ENCODE measurements around the gene LRRIQ3.
"Not testable (repeated sequence)": the region's sequence is repeated elsewhere in the genome, so short reads cannot be mapped to it uniquely, and the experiment has no call there.

The LRRIQ3 gene, protein sequence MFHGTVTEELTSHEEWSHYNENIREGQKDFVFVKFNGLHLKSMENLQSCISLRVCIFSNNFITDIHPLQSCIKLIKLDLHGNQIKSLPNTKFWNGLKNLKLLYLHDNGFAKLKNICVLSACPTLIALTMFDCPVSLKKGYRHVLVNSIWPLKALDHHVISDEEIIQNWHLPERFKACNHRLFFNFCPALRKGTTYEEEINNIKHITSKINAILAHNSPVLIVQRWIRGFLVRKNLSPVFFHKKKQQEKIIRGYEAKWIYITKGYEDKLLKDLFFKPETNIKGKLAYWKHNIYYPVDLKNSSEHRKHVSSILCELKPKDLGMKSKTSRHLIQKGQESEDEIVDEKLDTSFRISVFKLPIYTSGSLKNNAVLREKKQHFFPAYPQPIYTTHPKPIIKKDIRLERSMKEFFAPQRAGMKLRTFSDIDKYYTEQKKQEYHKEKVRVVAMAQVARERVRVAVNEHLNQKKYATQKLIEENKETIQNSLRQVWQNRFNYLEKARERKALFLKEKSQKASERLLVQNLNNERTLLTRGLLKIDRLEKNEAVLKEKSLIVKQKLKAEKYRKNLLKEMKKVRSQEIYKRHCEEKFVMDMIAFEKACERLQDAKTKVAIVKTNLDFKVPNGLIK

DNA sequence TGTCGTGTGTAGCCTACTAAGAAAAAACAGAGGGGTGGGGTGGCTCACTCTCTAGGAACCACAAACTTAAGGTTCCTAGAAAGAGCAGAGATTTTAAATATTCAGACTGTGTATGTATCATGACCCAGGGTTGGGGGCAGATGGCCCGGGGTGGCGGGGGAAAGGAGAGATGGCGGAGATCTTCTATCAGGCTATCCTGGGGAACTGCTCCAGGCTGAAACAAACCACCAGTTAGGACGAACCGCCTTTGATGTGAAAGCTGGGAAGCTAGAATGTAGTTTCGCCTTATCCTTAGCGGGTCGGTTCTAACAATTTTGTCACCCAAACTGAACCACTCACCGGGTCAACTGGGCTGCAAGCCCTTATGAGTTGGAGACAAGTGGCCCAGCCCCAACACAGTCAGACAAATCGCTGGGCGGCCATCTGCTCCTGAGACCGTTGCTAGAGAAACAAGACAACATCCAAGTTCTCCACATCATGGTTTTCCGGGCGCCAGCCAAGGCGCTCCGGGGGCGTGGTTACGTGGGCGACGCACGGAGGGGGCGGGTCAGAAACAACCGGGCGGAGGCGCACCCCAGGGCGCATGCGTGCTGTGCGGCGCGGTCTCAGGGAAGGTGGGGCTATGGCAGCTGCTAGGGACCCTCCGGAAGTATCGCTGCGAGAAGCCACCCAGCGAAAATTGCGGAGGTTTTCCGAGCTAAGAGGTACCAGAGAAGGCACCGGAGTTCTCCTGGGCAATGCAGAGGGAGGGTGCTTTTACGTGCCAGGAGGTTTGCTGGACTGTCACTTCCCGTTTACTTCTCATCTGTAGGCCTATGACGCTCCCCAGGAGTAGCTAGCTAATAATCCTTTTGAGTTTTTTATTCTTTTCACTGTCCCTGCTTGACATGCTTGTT is at the start of gene LRRIQ3, which contains the start of gene FPGT:
Gene LRRIQ3, minus strand, starts transcription at position 520 of the 896 bp plus-strand sequence. CDS start 14,492 bp downstream, outside the sequence.
Gene FPGT, plus strand, starts transcription at position 586 of the 896 bp plus-strand sequence. Its CDS starts 37 bp downstream, at position 623.
- peak; percentile 95 for DNase-seq

DNA sequence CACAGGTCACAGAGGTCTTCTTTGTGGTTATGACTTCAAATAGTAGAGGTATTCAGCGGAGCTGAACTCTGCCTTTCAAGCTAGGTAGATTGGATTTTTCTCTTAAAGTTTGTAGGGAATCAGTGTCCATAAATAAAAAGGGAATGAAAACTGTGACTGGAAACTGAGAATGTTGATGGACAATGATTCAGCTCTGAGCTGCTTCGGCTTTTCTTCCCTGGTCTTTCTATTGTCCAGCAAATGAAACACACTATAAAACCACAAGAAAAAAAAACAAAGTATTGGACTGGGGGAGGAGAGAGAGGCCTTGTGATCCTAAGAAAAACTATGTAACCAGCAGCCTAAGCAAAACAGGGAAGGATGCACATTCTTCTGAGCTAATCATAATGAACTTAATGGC is 48.3 kb upstream of the LRRIQ3 start:
- no peak for DNase-seq

DNA sequence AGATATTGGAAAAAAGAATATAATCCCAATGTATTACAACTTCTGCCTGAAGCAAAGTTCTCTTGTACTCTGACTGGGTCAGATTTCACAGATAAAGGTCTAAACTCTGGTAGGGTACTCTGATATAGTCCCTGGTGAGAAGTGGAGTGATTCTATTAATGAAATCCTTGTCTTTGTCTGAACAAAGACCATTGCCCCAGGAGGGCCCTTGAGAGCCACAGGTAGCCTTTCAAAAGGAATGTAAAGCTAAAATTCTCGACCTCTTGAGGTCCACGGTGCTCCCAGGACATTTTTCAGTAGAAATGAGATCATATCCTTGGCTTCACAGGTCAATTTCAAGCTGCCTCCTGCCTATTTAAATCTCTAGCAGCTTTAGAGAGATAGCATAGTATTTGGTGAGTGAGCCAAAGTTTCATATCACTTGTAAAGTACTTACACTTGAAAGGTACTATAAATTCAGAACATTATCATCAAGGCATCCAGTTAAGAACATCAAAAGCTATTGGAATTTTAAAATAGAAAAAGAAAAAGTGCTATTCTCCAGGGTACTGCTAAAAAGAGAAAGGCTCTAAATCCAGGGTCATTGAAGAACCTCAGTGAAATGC is 47.3 kb upstream of the LRRIQ3 start:
- DNase-seq = no peak

DNA sequence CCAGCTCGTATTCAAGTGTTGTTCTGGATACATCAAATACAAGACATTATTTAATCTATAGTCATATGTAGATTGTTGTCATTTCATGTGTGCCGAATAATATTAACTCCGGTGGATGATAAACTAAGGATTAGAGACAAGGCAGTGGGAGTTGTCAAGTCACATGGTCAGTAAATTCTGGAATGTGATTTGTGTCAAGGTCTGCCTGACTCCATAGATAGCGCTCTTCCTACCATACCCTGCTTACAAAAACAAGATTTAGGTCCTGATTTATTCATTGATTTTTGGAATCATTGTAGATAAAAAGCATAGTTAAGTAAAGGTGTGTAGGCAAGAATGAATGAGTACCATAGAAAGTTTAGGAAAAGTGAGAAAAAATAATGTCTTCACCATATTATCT is 39.8 kb upstream of the LRRIQ3 start:
- DNase-seq = no peak

GRCh38 chr1:74237035-74237434 is 39.1 kb upstream of the LRRIQ3 start:
- DNase-seq = no peak

DNA sequence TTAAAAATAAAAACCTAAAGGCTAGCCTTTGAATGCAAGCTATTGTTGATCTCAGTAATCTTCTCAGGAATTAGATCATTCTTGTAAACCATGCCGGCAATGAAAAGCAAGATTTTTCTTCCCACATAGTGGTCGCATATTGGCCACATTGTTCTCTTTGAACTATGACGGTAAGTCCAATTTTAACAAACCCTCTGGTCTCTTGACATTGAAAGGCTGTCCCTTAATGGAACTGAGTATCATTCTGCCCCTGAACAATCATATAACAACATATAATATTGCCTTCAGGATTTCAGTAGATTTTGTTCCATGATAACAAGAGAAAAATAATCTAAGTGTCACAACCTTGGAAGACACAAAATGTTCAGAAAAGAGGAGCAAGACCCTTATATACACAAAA is 38.5 kb upstream of the LRRIQ3 start:
- no peak for DNase-seq

DNA sequence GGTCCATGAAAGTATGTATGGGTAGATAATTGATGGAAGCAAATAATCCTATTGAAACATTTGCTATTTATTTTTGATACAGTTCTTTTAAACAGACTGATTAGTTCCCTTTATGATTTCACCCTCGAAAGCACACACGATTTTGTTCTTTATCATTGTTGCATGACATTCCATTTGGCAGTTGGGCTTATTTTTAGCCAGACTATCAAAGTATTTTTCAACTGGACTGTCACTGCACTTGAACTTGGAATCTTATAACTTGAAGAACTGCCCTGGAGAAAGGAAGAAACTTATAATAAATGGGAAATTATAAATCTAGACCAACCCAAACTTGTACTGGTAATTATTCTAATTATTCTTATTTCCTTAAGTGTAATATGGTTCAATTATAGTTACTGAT is 37.2 kb upstream of the LRRIQ3 start, which contains the start of gene TNNI3K:
Gene TNNI3K, plus strand, starts transcription at position 235 of the 400 bp plus-strand sequence. Its CDS starts 65 bp downstream, at position 300.
- no peak for DNase-seq

DNA sequence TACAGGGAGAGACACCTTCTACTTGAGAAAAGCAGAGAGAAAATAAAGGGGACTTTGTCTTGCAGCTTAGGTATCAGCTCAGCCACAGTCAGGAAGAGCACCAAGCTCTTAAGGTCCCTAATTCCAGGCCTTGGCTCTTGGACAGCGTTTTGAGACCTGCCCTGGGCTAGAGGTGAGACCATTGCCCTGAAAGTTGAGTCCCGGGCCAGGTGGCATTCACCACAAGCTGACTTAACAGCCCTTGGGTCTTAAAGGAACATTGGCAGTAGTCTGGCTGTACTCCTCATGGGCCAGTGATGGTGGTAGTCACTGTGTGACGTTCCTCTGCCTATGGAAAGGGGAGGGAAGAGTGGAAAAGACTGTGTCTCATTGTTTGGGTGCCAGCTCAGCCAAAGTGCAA is 25.5 kb upstream of the LRRIQ3 start:
- DNase-seq = no peak

DNA sequence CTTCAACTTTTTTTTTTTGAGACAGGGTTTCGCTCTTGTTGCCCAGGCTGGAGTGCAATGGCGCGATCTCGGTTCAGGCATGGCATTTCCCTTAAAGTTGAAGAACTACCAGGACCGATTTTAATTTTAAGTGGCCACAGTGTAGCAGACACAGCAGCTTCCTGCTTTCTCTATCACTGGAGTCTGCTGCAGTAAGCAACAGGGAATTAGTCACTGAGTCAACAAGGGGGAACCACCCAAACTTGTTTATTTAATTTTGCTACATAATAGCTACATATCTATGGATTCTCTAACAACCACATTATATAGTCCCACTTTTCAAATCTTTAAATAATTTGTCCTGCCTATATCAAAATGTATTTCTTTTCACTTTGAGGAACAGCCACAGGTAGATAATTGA is 24.7 kb upstream of the LRRIQ3 start:
- no peak for DNase-seq

- no peak for DNase-seq
Observed at GRCh38 chr1:74215229-74215628, 17.3 kb upstream of the LRRIQ3 start.

- DNase-seq = no peak
Observed at GRCh38 chr1:74205266-74205665, 7.3 kb upstream of the LRRIQ3 start.

GRCh38 chr1:74199504-74199903 is 1.5 kb upstream of the LRRIQ3 start:
- DNase-seq = no peak

- DNase-seq = no peak
Observed at GRCh38 chr1:74197255-74197654, 721 bp downstream of the LRRIQ3 start.

DNA sequence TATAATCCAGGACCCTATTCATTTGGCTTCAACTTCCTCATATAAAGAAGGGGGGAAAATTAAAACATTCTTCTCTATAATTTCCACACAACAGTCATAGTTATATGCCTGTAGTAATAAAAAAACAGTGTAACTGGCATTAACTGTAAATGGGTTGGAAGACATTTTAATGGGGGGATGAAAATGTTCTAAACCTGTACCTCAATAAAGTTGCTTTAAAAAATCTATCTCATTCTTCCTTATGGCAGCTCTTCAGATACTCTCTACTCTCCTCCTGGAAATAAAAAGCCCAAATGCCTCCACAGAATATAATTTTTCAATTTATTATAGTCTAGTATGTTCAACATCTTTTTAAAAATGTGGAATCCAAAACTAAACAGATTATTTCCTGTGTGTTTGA is 2.6 kb downstream of the LRRIQ3 start:
- no peak for DNase-seq

- no peak for DNase-seq
Observed at GRCh38 chr1:74193908-74194307, 4.1 kb downstream of the LRRIQ3 start.

DNA sequence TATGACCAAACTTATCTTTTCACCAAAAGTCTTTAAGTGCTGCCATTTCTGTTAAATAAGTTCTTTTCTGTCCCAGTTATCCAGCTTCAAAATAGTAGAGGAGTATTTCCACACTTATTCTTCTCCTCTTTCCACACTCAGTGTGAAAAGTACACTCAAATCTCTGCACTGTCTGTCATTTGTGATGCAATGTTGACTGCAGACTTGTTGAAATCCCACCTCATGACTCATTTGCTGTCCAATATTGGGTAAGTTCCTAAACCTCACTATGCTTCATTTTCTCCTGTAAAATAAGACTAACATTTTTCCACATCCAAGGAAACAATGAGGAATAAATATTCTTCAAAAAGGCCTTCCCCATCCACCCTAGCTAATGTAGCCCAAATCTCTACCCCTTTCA is 17.5 kb downstream of the LRRIQ3 start:
- no peak for DNase-seq

- DNase-seq = not testable (repeated sequence)
Observed at GRCh38 chr1:74174423-74174822, 23.6 kb downstream of the LRRIQ3 start.

- no peak for DNase-seq
Observed at GRCh38 chr1:74162333-74162732, 35.6 kb downstream of the LRRIQ3 start.

- no peak for DNase-seq
Observed at GRCh38 chr1:74161497-74161896, 36.5 kb downstream of the LRRIQ3 start.

GRCh38 chr1:74160046-74160445 is 37.9 kb downstream of the LRRIQ3 start:
- DNase-seq = no peak

DNA sequence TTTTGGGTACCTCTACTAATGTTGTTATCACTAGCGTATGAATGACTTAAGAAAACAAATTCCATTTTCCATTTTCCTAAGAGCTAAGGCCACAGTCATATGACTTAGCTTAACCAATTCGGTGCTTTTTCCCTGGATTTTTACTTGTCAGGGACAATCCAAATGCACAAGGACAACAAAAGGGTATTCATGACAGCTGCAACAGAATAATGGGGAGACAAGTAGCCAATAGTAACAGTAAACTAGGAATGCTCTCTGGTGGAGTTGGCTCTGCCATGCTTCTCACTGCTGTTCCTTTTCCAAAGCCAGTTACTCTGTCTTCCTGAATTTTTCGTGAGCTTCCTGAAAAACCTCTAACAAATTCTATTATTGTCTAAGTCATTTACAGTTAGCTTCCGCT is 52.9 kb downstream of the LRRIQ3 start:
- no peak for DNase-seq

DNA sequence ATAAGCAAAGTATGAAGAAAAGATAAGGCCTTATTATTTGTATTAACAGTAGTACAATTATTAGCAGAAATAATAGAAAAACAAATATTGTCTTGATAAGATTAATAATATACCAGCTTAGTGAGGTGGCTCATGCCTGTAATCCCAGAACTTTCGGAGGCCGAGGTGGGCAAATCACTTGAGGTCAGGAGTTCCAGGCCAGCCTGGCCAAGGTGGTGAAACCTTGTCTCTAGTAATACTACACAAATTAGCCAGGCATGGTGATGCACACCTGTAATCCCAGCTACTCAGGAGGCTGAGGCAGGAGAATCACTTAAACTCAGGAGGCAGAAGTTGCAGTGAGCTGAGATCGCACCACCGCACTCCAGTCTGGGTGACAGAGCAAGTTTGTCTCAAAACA is 80.6 kb downstream of the LRRIQ3 start:
- not testable (repeated sequence) for DNase-seq

DNA sequence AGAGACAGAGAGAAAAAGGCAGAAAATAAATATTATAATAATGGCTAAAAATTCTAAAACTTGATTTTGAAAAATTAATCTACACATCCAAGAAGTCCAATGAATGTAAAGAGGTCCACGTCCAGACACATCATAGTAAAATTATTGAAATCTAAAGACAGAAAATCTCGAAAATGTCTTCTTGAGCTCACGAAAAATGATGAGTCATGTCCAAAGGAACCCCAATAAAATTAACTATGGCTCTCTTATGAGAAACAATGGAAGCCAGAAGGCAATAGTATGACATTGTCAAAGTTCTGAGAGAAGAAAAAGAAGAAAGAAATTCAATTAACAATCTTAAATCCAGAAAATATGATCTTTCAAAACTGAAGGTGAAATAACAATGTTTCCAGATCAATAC is 84.6 kb downstream of the LRRIQ3 start:
- DNase-seq = no peak
